Neuronal stem cell (in vitro differentiated cells): Measurements from ENCODE around the gene BTRC.
A peak's percentile ranks its signal among the peaks of the same experiment; 100 is the strongest.

Experiments
- DNase-seq: peaks from one replicate; pipeline ENCODE4 v3.0.0-alpha.2; 2013; ENCODE audit warnings: low spot score
- H2AFZ ChIP-seq: one replicate; pipeline ENCODE4 v1.6.1; 2013; ENCODE audit warnings: mild to moderate bottlenecking, low read length, inconsistent platforms
- H2AK5ac ChIP-seq: 2 replicates; pipeline ENCODE4 v1.6.1; 2013; ENCODE audit warnings: low read depth, mild to moderate bottlenecking, inconsistent platforms, low read length, moderate library complexity, mixed read lengths
- H2BK120ac ChIP-seq: 2 replicates; pipeline ENCODE4 v1.6.1; 2013; ENCODE audit warnings: low read depth, mild to moderate bottlenecking, inconsistent platforms, low read length, moderate library complexity, mixed read lengths
- H2BK12ac ChIP-seq: one replicate; pipeline ENCODE4 v1.6.1; 2013; ENCODE audit warnings: low read length, inconsistent platforms
- H2BK15ac ChIP-seq: 2 replicates; pipeline ENCODE4 v1.6.1; 2013; ENCODE audit warnings: mild to moderate bottlenecking, low read length, inconsistent platforms, mixed read lengths
- H2BK5ac ChIP-seq: one replicate; pipeline ENCODE4 v1.6.1; 2013; ENCODE audit warnings: inconsistent platforms, mild to moderate bottlenecking, low read length, moderate library complexity
- H3K14ac ChIP-seq: one replicate; pipeline ENCODE4 v1.6.1; 2013; ENCODE audit warnings: low read length, inconsistent platforms
- H3K18ac ChIP-seq: 2 replicates; pipeline ENCODE4 v1.6.1; 2013; ENCODE audit warnings: low read length, inconsistent platforms
- H3K23ac ChIP-seq: 2 replicates; pipeline ENCODE4 v1.6.1; 2013; ENCODE audit warnings: low read depth, mild to moderate bottlenecking, mixed read lengths, low read length, inconsistent platforms; ENCODE audit not compliant: poor library complexity
- H3K27ac ChIP-seq: replicated peaks from 3 replicates; pipeline ENCODE4 v1.5.1; 2013; ENCODE audit warnings: low read length, inconsistent platforms
- H3K27me3 ChIP-seq, 3 experiments: 2 replicates each; pipeline ENCODE4 v1.6.1; 2013; ENCODE audit warnings: low read length in 3 of 3, mild to moderate bottlenecking in 2 of 3, inconsistent platforms in 1 of 3, low read depth in 1 of 3, mixed read lengths in 1 of 3, moderate library complexity in 1 of 3; ENCODE audit not compliant: control insufficient read depth in 3 of 3, insufficient read depth in 3 of 3
- H3K36me3 ChIP-seq, 2 donors: replicated peaks in 1 of 2; 2 replicates each; pipeline ENCODE4 v1.6.1; 2013; ENCODE audit warnings: low read length in 2 of 2; ENCODE audit not compliant: control insufficient read depth in 2 of 2, insufficient read depth in 2 of 2
- H3K4ac ChIP-seq: 2 replicates; pipeline ENCODE4 v1.6.1; 2013; ENCODE audit warnings: inconsistent platforms, mild to moderate bottlenecking, low read length, moderate library complexity
- H3K4me1 ChIP-seq, 2 donors: 1 replicate in 1 of 2; 2 replicates in 1 of 2; pipeline ENCODE4 v1.6.1; 2013; ENCODE audit warnings: low read length in 2 of 2, low read depth in 1 of 2; ENCODE audit not compliant: control insufficient read depth in 2 of 2, insufficient read depth in 1 of 2
- H3K4me2 ChIP-seq: one replicate; pipeline ENCODE4 v1.6.1; 2013; ENCODE audit warnings: mild to moderate bottlenecking, low read length, inconsistent platforms; ENCODE audit not compliant: insufficient read depth, poor library complexity, severe bottlenecking
- H3K4me3 ChIP-seq, 2 donors: 2 replicates each; pipeline ENCODE4 v1.5.1; 2013; ENCODE audit warnings: low read length in 2 of 2, mild to moderate bottlenecking in 2 of 2, inconsistent platforms in 1 of 2, moderate library complexity in 1 of 2
- H3K79me1 ChIP-seq: one replicate; pipeline ENCODE4 v1.6.1; 2013; ENCODE audit warnings: low read depth, mild to moderate bottlenecking, inconsistent platforms, low read length, moderate library complexity
- H3K9ac ChIP-seq: one replicate; pipeline ENCODE4 v1.6.1; 2013; ENCODE audit warnings: mild to moderate bottlenecking, low read depth, low read length, inconsistent platforms; ENCODE audit not compliant: poor library complexity
- H3K9me3 ChIP-seq, 2 donors: replicated peaks in 1 of 2; 2 replicates each; pipeline versions ENCODE3 to v1.6.1; 2013; ENCODE audit warnings: low read length in 2 of 2, mild to moderate bottlenecking in 2 of 2, inconsistent platforms in 1 of 2, low read depth in 1 of 2, mixed read lengths in 1 of 2, moderate library complexity in 1 of 2; ENCODE audit not compliant: control insufficient read depth in 2 of 2, insufficient read depth in 1 of 2
- H4K8ac ChIP-seq: one replicate; pipeline ENCODE4 v1.6.1; 2013; ENCODE audit warnings: low read depth, mild to moderate bottlenecking, inconsistent platforms, low read length, moderate library complexity
- H4K91ac ChIP-seq: one replicate; pipeline ENCODE4 v1.6.1; 2013; ENCODE audit warnings: low read length, low read depth, mild to moderate bottlenecking, inconsistent platforms; ENCODE audit not compliant: poor library complexity
- WGBS, 2 donors: extraction: QIAGEN DNeasy Blood & Tissue Kit; methylation state at CpG; one replicate each; pipeline ENCODE4 v1.1.7; 2013; ENCODE audit warnings: missing lambda C conversion rate in 2 of 2, mixed read lengths in 1 of 2; ENCODE audit not compliant: insufficient read length in 2 of 2, insufficient replicate concordance in 1 of 2; ENCODE audit errors: extremely low coverage in 2 of 2; 5-methylcytosine and 5-hydroxymethylcytosine counted together

Gene BTRC

GRCh38 chr10:101466016-101466912, 112.3 kb downstream of the BTRC start:
- H3K9ac ChIP-seq, result no peak overlapping the region
- no peak overlapping the region for H4K8ac ChIP-seq
- H3K79me1 ChIP-seq, result no peaks in the 10 kb centered on the region
- H3K4me1 ChIP-seq, result peaks cover 9 to 23% of the 10 kb centered on the region in 2 donors
- H2AFZ ChIP-seq, result no peak overlapping the region
- no peak overlapping the region for H3K23ac ChIP-seq
- H3K14ac ChIP-seq, result no peak overlapping the region
- no peak overlapping the region for H2BK15ac ChIP-seq
- peak overlapping the region; percentile 28 for H3K27ac ChIP-seq
- no peak overlapping the region for H4K91ac ChIP-seq
- peak; percentile 78 for DNase-seq
- H3K18ac ChIP-seq, result no peak overlapping the region
- H3K4me3 ChIP-seq, result no peak overlapping the region
- no peaks in the 10 kb centered on the region for H3K36me3 ChIP-seq
- no peak overlapping the region for H2BK120ac ChIP-seq
- no CpG with 5 or more reads among the region's 5 CpGs for WGBS, 2 donors
- peaks cover 0 to 7% (median 0%) of the 10 kb centered on the region in 3 experiments for H3K27me3 ChIP-seq
- peaks cover 0 to 5% of the 10 kb centered on the region in 2 donors for H3K9me3 ChIP-seq
- no peak overlapping the region for H3K4me2 ChIP-seq
- H3K4ac ChIP-seq, result no peak overlapping the region
- H2AK5ac ChIP-seq, result no peak overlapping the region
- no peak overlapping the region for H2BK5ac ChIP-seq
- no peak overlapping the region for H2BK12ac ChIP-seq

GRCh38 chr10:101467286-101467770, 113.4 kb downstream of the BTRC start:
- H3K9me3 ChIP-seq, result peaks cover 0 to 5% of the 10 kb centered on the region in 2 donors

GRCh38 chr10:101468159-101468558, 114.2 kb downstream of the BTRC start:
- H2AFZ ChIP-seq, result no peak overlapping the region
- peaks cover 0 to 5% of the 10 kb centered on the region in 2 donors for H3K9me3 ChIP-seq
- no peak overlapping the region for H3K27ac ChIP-seq
- no peak overlapping the region for H3K4me3 ChIP-seq
- peaks cover 0 to 7% (median 0%) of the 10 kb centered on the region in 3 experiments for H3K27me3 ChIP-seq
- no peak overlapping the region for H3K18ac ChIP-seq
- H3K4me1 ChIP-seq, result peaks cover 9 to 23% of the 10 kb centered on the region in 2 donors
- H3K4ac ChIP-seq, result no peak overlapping the region
- no peak for DNase-seq
- no CpG with 5 or more reads among the region's 2 CpGs for WGBS, 2 donors
- no peak overlapping the region for H2BK12ac ChIP-seq
- H4K91ac ChIP-seq, result no peak overlapping the region
- no peaks in the 10 kb centered on the region for H3K79me1 ChIP-seq
- H3K14ac ChIP-seq, result no peak overlapping the region
- H4K8ac ChIP-seq, result no peak overlapping the region
- H2BK15ac ChIP-seq, result no peak overlapping the region
- H3K23ac ChIP-seq, result no peak overlapping the region
- no peak overlapping the region for H3K9ac ChIP-seq
- no peak overlapping the region for H3K4me2 ChIP-seq
- H2AK5ac ChIP-seq, result no peak overlapping the region
- H3K36me3 ChIP-seq, result no peaks in the 10 kb centered on the region
- no peak overlapping the region for H2BK120ac ChIP-seq
- no peak overlapping the region for H2BK5ac ChIP-seq

More at GRCh38 chr10:101467286-101467770, 113.4 kb downstream of the BTRC start:
- Histone ChIP-seq H3K27me3 (peaks cover 0 to 7% (median 0%) of the 10 kb centered on the region in 3 experiments), H3K79me1 (no peaks in the 10 kb centered on the region), H3K27ac (no peak overlapping the region), H3K4ac (no peak overlapping the region), H4K91ac (no peak overlapping the region), H3K18ac (no peak overlapping the region), H2BK15ac (no peak overlapping the region), H2AK5ac (no peak overlapping the region), H2BK5ac (no peak overlapping the region), H4K8ac (no peak overlapping the region), H3K4me1 (peaks cover 9 to 23% of the 10 kb centered on the region in 2 donors), H3K14ac (no peak overlapping the region), H2BK12ac (no peak overlapping the region), H3K23ac (no peak overlapping the region), H3K36me3 (no peaks in the 10 kb centered on the region), H2AFZ (no peak overlapping the region), H3K4me2 (no peak overlapping the region), H3K4me3 (no peak overlapping the region), H3K9ac (no peak overlapping the region), H2BK120ac (no peak overlapping the region)
- no CpG with 5 or more reads among the region's 3 CpGs for WGBS, 2 donors
- DNase-seq, result peak; percentile 72

- H2BK12ac ChIP-seq, result no peak overlapping the region
- H3K79me1 ChIP-seq, result no peaks in the 10 kb centered on the region
- no peak overlapping the region for H4K91ac ChIP-seq
- DNase-seq, result no peak
- H2BK120ac ChIP-seq, result no peak overlapping the region
- H2AFZ ChIP-seq, result no peak overlapping the region
- no peaks in the 10 kb centered on the region for H3K4me1 ChIP-seq
- no peak overlapping the region for H2BK5ac ChIP-seq
- no peak overlapping the region for H3K27ac ChIP-seq
- H3K4me3 ChIP-seq, result no peak overlapping the region
- H3K14ac ChIP-seq, result no peak overlapping the region
- H2AK5ac ChIP-seq, result no peak overlapping the region
- peaks cover 0 to 3% of the 10 kb centered on the region in 2 donors for H3K9me3 ChIP-seq
- no peak overlapping the region for H3K4ac ChIP-seq
- H2BK15ac ChIP-seq, result no peak overlapping the region
- H3K27me3 ChIP-seq, result no peaks in the 10 kb centered on the region
- H3K9ac ChIP-seq, result no peak overlapping the region
- H3K23ac ChIP-seq, result no peak overlapping the region
- no peak overlapping the region for H3K4me2 ChIP-seq
- no peak overlapping the region for H3K18ac ChIP-seq
- no peaks in the 10 kb centered on the region for H3K36me3 ChIP-seq
- H4K8ac ChIP-seq, result no peak overlapping the region
- WGBS, 2 donors, result no CpG with 5 or more reads among the region's 3 CpGs
Measured at GRCh38 chr10:101476383-101476782, 122.4 kb downstream of the BTRC start.
